GM21447 (cell line): ENCODE results near the gene COL6A5.
"Not testable (repeated sequence)": the region's sequence is repeated elsewhere in the genome, so short reads cannot be mapped to it uniquely, and the experiment has no call there.

Source experiments
- ATAC-seq: cut with Tn5 transposase; IDR thresholded peaks from one replicate; pipeline ENCODE4 v1.9.1; 2021; ENCODE audit not compliant: unreplicated experiment

COL6A5 gene, protein sequence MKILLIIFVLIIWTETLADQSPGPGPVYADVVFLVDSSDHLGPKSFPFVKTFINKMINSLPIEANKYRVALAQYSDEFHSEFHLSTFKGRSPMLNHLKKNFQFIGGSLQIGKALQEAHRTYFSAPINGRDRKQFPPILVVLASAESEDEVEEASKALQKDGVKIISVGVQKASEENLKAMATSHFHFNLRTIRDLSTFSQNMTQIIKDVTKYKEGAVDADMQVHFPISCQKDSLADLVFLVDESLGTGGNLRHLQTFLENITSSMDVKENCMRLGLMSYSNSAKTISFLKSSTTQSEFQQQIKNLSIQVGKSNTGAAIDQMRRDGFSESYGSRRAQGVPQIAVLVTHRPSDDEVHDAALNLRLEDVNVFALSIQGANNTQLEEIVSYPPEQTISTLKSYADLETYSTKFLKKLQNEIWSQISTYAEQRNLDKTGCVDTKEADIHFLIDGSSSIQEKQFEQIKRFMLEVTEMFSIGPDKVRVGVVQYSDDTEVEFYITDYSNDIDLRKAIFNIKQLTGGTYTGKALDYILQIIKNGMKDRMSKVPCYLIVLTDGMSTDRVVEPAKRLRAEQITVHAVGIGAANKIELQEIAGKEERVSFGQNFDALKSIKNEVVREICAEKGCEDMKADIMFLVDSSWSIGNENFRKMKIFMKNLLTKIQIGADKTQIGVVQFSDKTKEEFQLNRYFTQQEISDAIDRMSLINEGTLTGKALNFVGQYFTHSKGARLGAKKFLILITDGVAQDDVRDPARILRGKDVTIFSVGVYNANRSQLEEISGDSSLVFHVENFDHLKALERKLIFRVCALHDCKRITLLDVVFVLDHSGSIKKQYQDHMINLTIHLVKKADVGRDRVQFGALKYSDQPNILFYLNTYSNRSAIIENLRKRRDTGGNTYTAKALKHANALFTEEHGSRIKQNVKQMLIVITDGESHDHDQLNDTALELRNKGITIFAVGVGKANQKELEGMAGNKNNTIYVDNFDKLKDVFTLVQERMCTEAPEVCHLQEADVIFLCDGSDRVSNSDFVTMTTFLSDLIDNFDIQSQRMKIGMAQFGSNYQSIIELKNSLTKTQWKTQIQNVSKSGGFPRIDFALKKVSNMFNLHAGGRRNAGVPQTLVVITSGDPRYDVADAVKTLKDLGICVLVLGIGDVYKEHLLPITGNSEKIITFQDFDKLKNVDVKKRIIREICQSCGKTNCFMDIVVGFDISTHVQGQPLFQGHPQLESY (N-terminal part only)

DNA sequence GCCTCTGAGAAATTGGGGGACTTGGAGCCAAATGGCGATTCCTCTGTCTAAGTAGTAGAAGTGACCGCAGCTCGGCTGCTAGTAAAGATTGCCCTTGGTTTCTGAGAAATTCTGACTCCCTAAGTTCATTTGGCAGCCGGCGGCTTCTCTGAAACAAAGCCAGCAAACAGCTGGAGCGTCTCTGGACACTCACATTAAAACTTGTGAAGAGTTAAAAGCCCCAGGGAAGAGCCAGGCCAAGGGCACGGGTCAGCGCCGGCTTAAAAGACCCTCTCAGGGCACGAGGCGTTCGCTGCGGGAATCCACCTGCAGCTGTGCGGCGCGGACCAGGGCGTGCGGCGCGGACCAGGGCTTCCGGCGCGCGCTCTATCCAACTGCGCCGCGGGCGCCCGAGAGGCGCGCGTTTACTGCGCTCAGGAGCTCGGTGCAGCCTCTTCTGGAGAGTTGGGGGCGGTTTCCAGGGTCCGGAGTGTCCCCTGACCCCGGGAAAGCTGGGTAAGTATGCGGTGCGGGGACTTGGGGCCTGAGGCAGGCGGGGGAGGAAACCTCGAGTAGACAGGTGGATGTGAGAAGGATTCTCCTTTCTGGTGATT is at the start of gene COL6A5:
COL6A5 (plus strand) TSS at position 186 of the 593 bp plus-strand sequence. CDS start 27,967 bp downstream, outside the sequence.
- ATAC-seq = no peak

DNA sequence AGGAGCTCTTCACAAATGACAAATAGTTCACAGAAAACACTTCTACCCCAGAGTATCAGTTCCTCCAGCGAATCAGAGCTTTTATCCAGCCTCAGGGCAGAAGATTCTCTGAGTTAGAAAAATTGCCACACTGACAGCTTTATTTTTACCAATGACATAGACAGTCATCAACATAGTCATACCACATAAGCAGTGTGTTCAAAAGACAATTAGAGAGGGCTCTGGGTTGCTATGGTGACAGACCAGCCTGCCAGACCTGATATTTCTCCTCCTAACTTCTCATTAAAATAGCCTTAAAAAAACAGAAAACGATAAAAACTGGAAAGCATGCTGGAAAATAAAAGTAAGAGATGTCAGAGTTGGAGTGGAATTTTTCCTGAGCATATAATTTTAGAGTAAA is 45.9 kb upstream of the COL6A5 start:
- no peak for ATAC-seq

DNA sequence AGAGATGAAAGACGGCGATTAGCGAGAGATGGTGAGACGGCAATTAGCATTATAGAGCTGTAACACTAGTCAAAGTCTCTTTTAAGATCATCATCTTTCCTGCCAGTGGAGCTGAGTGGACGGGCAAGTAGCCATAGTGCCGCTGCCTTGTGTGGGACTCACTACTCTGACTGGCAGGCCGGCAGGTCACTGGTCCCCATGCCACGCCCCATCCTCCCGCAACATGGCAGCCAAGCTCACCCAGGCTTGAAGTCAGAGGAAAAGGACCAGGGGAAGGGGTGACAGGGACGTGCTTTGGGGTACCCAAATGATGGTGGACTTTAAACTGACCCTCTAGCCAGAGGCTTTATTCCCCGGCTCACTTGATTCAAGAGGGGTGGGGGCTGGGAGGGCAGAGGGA is 44.6 kb upstream of the COL6A5 start:
- ATAC-seq = no peak

DNA sequence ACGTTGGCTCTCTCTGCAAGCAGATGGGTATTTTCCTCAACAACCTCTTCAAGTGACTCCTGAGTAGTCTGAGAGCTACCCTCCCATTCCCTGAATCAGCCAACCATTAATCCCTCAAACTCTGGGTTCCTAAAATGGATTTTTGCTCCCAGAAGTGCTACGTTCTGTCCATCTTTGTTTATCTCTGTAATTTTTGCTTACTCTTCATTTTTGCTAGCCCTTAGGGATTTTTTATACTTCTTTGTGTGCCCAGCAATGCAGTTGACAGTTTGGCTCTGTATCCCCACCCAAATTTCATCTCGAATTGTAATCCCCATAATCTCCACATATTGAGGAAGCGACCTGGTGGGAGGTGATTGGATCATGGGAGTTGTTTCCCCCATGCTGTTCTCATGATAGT is 35.4 kb upstream of the COL6A5 start:
- no peak for ATAC-seq

DNA sequence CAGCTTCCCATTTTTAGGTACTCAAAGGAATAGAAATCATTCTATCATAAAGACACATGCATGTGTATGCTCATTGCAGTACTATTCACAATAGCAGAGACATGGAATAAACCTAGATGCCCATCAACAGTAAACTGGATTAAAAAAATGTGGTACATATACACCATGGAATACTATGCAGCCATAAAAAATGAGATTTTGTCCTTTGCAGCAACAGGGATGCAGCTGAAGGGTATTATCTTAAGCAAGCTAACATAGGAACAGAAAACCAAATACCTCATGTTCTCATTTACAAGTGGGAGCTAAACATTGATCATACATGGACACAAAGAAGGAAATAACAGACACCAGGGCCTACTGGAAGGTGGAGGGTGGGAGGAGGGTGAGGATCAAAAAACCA is 33.1 kb upstream of the COL6A5 start:
- ATAC-seq = no peak

DNA sequence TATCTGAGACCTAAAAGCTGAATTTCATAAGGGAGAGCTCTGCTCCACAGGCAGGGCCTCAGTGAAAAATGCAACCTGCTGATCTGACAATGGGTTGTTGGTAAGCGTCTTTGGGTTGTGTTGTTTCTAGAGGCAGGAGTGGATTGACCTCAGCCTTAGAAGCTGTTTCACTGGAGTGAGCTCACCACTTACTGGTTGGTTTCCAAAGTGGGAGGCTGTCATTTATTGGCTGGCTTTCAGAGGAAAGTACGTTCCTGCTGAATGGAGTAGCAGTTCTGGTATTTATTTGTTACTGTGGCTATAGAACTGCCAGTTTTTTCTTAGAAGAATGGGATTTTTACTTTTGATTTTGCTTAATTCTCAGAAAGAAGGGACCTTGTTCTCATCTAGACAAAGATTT is 29.3 kb upstream of the COL6A5 start:
- ATAC-seq = no peak

DNA sequence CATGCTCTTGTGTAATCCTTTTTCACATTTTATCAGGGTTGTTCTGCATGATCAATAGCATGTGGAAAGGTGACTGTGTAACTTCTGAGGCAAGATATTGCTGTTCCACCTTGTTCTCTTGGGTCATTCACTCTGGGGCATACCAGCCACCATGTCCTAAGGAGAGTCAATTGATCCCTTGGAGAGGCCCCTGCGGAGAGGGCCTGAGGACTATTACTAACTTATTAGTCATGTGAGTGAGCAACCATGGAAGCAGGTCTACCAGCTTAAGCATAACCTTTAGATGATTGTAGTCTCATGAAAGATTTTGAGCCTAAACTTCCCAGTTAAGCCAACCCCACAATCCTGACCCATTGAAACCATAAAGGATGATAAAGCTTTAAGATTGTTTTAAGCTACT is 22.0 kb upstream of the COL6A5 start:
- ATAC-seq = no peak

DNA sequence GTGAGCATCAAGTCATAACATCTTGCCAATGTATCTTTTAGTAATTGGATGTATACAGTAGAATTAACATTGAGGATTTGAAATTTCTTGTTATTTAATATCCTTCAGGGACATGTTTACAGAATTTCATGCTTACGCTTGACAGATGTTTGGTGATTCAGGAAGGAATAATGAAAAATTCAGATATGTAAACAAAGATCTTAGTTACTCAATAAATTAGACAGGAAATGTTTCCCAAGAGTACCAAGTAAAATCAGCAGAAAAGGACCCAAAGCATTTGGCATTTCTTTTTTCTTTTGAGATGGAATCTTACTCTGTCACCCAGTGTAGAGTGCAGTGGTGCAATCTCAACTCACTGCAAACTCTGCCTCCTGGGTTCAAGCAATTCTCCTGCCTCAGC is 4.7 kb upstream of the COL6A5 start:
- ATAC-seq = no peak

DNA sequence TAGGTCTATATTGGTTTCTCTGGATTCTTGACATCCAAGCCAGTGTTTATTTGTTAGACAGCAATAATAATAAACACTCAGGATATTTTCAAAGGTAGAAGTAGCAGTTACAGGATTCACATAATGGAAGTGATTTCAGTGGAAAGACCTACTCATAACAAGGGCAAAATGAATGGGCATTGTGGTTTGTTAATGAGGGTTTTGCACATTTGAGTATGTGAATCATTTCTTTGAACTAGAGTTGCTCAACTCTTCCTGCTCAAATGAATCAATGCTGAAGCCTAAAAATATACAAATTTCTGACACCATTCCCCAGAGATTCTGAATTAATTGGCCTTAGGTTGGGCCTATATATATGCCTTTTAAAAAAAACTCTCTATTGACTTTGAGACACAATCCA is 4.1 kb upstream of the COL6A5 start:
- ATAC-seq = no peak

DNA sequence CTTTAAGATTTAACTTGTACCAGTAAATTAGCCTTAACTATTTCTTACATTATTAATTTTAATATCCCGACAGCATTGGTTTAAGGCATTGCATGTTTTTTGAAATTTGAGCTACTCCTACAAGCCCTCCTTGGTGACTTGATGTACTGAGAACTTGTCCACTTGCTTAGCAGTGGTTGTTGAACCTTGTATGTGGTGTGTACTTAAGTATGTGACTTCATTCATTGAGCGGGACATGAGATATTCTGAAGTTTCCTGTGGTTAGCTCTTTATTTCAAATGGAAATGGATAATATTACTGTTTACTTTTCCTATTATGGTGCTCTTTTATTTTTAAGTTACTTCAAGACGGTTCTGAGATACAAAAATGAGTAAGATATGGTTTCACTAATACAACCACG is 3.6 kb upstream of the COL6A5 start:
- no peak for ATAC-seq

DNA sequence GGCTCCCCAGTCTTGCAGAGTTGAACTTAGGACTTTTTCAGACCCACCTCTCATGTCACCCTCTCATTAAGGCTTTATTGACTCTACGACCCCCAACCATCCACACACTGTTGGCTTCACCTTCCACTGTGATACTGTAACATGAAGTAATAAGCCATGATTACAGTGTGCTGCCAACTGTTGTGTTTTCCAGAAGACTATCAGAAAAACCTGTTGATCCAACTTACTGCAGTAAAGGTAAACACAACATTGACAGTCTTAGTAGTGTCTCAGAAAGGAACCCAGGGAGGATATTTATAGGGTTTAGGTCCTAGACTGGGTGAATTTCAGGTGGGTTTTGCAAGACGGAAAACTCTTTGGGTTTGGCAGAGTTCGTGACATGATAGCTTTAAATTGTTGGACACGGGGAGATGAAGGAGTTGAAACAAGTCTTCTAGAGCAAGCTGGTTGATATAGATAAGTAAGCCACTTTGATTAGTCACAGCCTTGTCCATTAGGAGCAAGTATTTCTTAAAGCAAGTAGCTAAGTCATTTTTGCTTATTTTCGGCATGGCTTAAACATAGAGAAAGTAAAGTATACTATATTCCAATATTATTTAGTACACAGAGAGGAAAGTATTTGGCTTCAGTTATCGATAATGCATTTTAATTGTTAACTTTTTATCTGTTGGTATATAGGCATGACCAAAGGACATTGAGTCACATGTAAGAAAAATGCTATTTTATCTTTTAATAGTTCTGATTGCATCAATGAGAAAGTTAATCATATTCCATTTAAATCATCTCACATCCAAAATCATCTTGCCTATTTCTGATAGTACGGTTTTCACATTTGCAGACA is 2.4 kb upstream of the COL6A5 start:
- ATAC-seq = no peak

DNA sequence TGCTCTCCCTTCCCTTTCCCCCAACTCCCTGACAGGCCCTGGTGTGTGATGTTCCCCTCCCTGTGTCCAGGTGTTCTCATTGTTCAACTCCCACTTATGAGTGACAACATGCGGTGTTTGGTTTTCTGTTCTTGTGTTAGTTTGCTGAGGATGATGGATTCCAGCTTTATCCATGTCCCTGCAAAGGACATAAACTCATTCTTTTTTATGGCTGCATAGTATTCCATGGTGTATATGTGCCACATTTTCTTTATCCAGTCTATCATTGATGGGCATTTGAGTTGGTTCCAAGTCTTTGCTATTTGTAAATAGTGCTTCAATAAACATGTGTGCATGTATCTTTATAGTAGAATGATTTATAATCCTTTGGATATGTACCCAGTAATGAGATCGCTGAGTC is 2.8 kb downstream of the COL6A5 start:
- ATAC-seq = not testable (repeated sequence)

DNA sequence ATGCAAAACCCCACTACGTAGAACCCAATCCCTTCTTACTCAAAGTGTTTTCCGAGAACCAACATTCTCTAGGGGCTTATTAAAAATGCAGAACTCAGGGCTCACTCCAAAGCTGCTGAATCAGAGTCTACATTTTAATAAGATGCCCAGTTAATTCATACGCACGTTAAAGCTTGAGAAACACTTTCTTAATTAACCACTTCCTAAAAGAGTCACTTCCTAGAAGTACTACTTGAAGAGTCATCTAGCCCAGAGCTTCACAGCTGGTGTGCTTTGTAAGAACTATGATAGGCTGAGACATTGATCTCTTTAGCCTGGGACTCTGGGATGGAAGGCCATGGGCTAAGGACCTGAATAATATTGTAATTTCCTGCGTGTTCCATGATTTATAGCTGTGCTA is 9.0 kb downstream of the COL6A5 start:
- ATAC-seq = no peak

DNA sequence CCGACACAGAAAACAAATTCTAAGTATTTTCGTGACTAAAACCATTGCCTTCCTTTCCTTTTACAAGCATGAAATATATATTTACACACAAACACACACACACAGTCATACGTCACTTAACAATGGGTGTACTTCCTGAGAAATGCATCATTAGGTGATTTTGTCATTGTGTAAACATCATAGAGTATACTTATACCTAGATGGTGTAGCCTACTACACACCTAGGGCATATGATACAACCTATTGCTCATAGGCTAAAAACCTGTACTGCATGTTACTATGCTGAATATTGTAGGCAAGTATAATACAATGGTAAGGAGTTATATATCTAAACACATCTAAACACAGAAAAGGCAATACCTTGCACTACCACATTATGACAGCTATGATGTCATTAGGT is 28.6 kb downstream of the COL6A5 start:
- no peak for ATAC-seq

DNA sequence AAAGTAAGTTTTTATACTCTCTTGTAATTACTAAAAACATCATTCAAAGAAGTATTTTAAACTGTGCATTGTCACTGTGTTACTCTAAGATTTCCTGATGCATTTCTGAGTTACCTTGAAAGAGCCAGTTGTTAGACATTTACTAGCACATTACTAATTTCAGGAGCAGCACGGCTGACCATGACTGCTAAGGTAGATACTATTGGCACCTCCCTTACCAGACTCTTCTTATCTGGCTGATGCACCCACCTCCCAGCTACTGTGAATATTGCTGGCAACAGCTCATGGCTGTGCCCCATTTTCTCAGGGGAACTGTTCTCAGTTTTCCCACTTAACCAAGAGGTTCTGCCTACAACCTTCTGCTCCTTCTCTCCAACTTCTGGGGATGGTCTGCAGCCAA is 29.4 kb downstream of the COL6A5 start:
- no peak for ATAC-seq

DNA sequence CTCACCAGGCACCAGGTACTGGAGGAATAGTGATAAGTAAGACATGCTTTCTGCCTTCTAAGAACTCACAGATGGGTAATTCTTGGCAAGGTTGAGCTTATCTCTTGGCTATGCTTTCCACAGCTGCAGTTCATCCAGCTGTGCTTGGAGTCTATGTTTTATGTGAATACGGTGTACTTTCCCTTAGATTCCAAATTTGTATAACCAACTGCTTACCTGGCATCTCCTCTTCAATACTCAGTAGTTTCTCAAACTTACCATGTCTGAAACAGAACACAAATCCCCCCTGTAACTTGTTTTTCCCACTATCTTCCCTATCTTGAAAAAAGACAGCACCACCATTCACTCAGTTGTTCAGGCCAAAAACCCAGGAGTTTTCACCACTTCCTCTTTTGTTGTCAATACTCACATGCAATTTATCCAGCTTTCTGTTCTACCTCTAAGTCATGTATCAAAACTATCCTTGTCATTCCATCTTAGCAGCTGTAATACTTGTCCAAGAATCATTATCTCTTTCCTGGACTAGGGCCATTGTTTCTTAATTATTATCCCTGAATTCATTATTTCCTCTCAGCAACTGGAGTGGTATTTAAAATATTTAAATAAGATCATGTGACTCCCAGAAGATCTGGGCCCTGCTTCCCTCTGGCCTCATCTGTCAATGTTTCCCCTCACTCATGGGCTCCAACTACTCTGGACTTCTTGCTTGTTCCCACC is 32.6 kb downstream of the COL6A5 start:
- no peak for ATAC-seq

DNA sequence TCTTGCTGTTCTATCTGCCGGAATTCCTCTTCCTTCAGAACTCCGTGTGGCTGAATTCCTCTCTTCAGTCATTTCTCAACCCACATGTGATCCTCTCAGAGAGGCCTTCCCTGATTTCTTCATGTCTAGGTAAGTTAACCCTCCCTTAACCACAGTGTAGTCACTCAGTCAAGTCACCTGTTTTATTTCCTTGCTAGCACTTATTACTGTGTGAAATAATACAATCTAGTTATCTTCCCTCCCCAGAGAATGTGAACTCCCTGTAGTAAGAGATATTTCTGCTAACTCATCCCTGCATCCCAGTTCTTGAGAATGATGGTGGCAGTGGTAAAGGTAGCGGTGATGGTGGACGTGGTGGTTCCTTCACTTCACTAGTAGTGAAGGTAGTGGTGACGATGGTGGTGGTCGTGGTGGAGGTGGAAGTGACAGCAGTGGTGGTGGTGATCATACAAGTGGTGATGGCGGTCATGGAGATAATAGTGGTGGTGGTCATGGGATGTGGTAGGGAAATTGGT is 33.3 kb downstream of the COL6A5 start:
- no peak for ATAC-seq

DNA sequence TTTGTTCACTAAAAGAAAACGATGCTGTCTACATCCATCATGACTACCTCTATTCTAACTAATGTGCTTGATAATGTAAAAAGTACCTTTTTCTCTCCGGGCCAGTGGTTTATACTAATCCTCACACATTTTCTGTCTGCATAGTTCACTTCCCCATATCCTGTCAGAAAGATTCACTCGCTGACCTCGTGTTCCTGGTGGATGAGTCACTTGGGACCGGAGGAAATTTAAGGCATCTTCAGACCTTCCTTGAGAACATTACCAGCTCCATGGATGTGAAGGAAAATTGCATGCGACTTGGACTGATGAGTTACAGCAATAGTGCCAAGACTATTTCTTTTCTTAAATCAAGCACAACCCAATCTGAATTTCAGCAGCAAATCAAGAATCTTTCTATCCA is 33.8 kb downstream of the COL6A5 start:
- no peak for ATAC-seq

DNA sequence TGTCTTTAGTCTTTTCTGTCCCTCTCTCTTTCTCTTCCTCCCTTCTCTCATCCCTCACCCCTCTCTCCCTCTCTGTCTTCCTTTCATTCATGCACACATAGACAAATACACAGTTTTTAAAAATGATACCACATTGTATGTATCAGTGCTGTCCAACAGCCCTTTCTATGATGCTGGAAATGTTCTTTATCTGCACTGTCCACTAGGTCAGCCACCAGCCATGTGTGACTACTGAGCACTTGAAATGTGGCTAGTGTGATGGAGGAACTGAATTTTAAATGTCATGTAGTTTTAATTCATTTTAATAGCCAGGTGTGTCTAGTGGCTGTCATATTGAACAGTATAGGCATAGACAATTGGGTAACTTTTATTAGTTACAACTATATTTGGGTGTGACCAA is 34.9 kb downstream of the COL6A5 start:
- no peak for ATAC-seq
